Measurements from ENCODE around the gene ESPNL. TPM values are rescaled to one million over a fixed set of nuclear protein-coding genes. Genes with fewer than 3 reads are reported as not detected.

The ESPNL gene
- total RNA-seq, 1 experiment from 2014 or later = 0.85 TPM

GRCh38 chr2:238096311-238097011, 3.7 kb upstream of the ESPNL start:
- ChIA-PET CTCF (interaction anchor here (0.7 kb wide), 1 partner anchor 9 kb away, joined by 8 read pairs; no protein-coding TSS in a partner anchor), POLR2A (no interaction called here)
- BruUV-seq (replicated peaks) = no TSS peak
- DNase-seq (ENCODE audit: low read depth, low spot score) (no peak), ATAC-seq (no peak)
- H3K4me1 ChIP-seq (ENCODE audit: control insufficient read depth, insufficient read depth, low read length) = peaks cover 7% of the 10 kb centered on the region; the same call in 1 of the 2 replicates
- H3K9me3 ChIP-seq (ENCODE audit: control insufficient read depth, insufficient read depth, low read depth, low read length) = no peaks in the 10 kb centered on the region
- H3K36me3 ChIP-seq (ENCODE audit: control insufficient read depth, insufficient read depth, low read length) = no peaks in the 10 kb centered on the region
- intact Hi-C loops (cut with micrococcal nuclease; ENCODE audit: unreplicated experiment) = no loop called here
- in situ Hi-C loops (cut with HindIII; ENCODE audit: low pct_unique_long_range_greater_than_20kb, low sequenced_read_pairs) = no loop called here
- no peak for TF ChIP-seq TCF7L2 (IDR thresholded peaks at IDR 0.05; ENCODE audit: low read depth, low read length)
- TF ChIP-seq POLR2AphosphoS5 (IDR thresholded peaks at IDR 0.05; ENCODE audit: low read depth, low read length) = no peak
- TF ChIP-seq CTCF (IDR thresholded peaks at IDR 0.05) = no peak
- no peak for TF ChIP-seq SIN3A (IDR thresholded peaks at IDR 0.05; ENCODE audit: borderline replicate concordance, insufficient read depth, low read depth, low read length)
- no peak for TF ChIP-seq REST (IDR thresholded peaks at IDR 0.05; ENCODE audit: insufficient read depth in 1 of 2, low read depth in 2 of 2, low read length in 1 of 2)
- no peaks in the 10 kb centered on the region for H3K27me3 ChIP-seq (ENCODE audit: control insufficient read depth, insufficient read depth, low read length)
- H3K4me3 ChIP-seq (ENCODE audit: low read depth in 2 of 2, low read length in 2 of 2) = no peak overlapping the region
- no peak overlapping the region; the same call in 1 of the 2 replicates for H3K27ac ChIP-seq (ENCODE audit: low read length)

GRCh38 chr2:238097201-238097987, 2.7 kb upstream of the ESPNL start:
- POLR2A ChIA-PET = no interaction called here
- in situ Hi-C loops (cut with HindIII; ENCODE audit: low pct_unique_long_range_greater_than_20kb, low sequenced_read_pairs) (no loop called here), intact Hi-C loops (cut with micrococcal nuclease; ENCODE audit: unreplicated experiment) (no loop called here)
- Histone ChIP-seq H3K4me3 (ENCODE audit: low read depth in 2 of 2, low read length in 2 of 2) (no peak overlapping the region), H3K4me1 (ENCODE audit: control insufficient read depth, insufficient read depth, low read length) (peaks cover 7% of the 10 kb centered on the region; the same call in 1 of the 2 replicates), H3K27ac (ENCODE audit: low read length) (no peak overlapping the region), H3K9me3 (ENCODE audit: control insufficient read depth, insufficient read depth, low read depth, low read length) (no peaks in the 10 kb centered on the region), H3K36me3 (ENCODE audit: control insufficient read depth, insufficient read depth, low read length) (no peaks in the 10 kb centered on the region), H3K27me3 (ENCODE audit: control insufficient read depth, insufficient read depth, low read length) (no peaks in the 10 kb centered on the region)
- BruUV-seq (replicated peaks) = no TSS peak
- ATAC-seq (no peak), DNase-seq (ENCODE audit: low read depth, low spot score) (no peak)
- TF ChIP-seq SIN3A (IDR thresholded peaks at IDR 0.05; ENCODE audit: borderline replicate concordance, insufficient read depth, low read depth, low read length) (no peak), REST (IDR thresholded peaks at IDR 0.05; ENCODE audit: insufficient read depth in 1 of 2, low read depth in 2 of 2, low read length in 1 of 2) (no peak), CTCF (IDR thresholded peaks at IDR 0.05) (no peak), TCF7L2 (IDR thresholded peaks at IDR 0.05; ENCODE audit: low read depth, low read length) (no peak), POLR2AphosphoS5 (IDR thresholded peaks at IDR 0.05; ENCODE audit: low read depth, low read length) (no peak)
- CTCF ChIA-PET = no interaction called here

All from Panc1 (cell line).